WI38 (cell line): ENCODE results near the gene DCTD.

Experiments used
- H3K4me3 ChIP-seq: 2 replicates; pipeline ENCODE4 v1.5.1; 2011; ENCODE audit warnings: low read depth, mild to moderate bottlenecking, control low read depth, low read length
- CTCF ChIP-seq: IDR thresholded peaks from 2 replicates; pipeline ENCODE4 v1.5.1; 2012; ENCODE audit warnings: low read depth, mild to moderate bottlenecking, control low read depth, low read length

DCTD gene

DNA sequence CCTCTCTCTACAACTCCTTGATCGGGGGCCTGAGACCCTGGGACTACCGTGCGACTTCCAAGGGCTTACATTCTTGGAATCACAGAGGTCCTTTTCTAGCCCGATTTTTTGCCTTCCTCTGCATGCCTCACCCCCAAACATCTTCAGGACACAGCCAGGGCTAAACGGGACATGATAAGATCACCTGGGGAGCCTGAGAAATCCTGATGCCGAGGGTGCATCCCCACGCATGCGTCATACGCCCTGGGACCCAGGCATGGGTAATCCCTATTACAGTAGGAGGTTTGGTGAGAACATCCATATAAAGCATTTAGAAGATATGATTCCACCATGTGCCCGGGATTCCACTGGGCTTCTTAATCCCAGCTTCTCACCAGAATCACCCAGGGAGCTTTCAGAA is 77.1 kb downstream of the DCTD start:
- H3K4me3 ChIP-seq = no peak overlapping the region
- no peak for TF ChIP-seq CTCF
